Spleen (tissue), 7 donors: ENCODE results near the gene CTRL.

Experiments used
- CTCF ChIP-seq, 11 experiments: fragments of 200-600 bp in 7 of 11; fragments of 450-650 bp in 4 of 11; sonication (generic) in 4 of 11; IDR thresholded peaks in 8 of 11; conservative IDR thresholded peaks in 3 of 11; 1 replicate in 7 of 11; 2 replicates in 4 of 11; pipeline versions ENCODE4 v1.4.0 to v1.8.0; 2016 to 2021; ENCODE audit warnings: antibody characterized with exemption in 11 of 11, inconsistent platforms in 4 of 11, mild to moderate bottlenecking in 1 of 11
- POLR2AphosphoS5 ChIP-seq, 3 donors: sonication (generic); formaldehyde crosslinking; IDR thresholded peaks; one replicate each; pipeline ENCODE4 v1.5.1; 2017; ENCODE audit warnings: antibody characterized with exemption in 3 of 3
- donor health status: DM: no; HTN: no; CAD: no; lungs with moderate emphysema.
- donor health status: DM: no; HTN: no; CAD: no.
- donor health status: DM: no; HTN: no; CAD: no.

GRCh38 chr16:67966549-67967182 lies 35.0 kb upstream of the CTRL start:
- TF ChIP-seq POLR2AphosphoS5 (IDR thresholded peaks at IDR 0.05) (peak in 2 of 3 donors; percentile 18 to 26), CTCF (IDR thresholded peaks at IDR 0.05 in 8 of 11, conservative IDR thresholded peaks at IDR 0.05 in 3 of 11) (no peak)
